Vagina (tissue), 2 donors: Measurements from ENCODE around the gene LRMDA. TPM values are rescaled to one million over a fixed set of nuclear protein-coding genes. Genes with fewer than 3 reads are reported as not detected.

ENCODE experiments used
- DNase-seq, 2 donors: peaks; one replicate each; pipeline ENCODE4 v3.0.0-alpha.2; 2017; ENCODE audit errors: extremely low spot score in 2 of 2
- H3K27ac ChIP-seq: fragments of 200-600 bp; sonication (generic); one replicate; pipeline ENCODE4 v1.5.1; 2019
- H3K27me3 ChIP-seq: fragments of 200-600 bp; sonication (generic); one replicate; pipeline ENCODE4 v1.5.1; 2019
- H3K36me3 ChIP-seq, 2 donors: fragments of 200-600 bp; sonication (generic); one replicate each; pipeline ENCODE4 v1.5.1; 2017 to 2019
- H3K4me1 ChIP-seq: fragments of 200-600 bp; sonication (generic); one replicate; pipeline ENCODE4 v1.5.1; 2019
- H3K4me3 ChIP-seq, 2 donors: fragments of 200-600 bp; sonication (generic); 1 replicate in 1 of 2; 2 replicates in 1 of 2; pipeline ENCODE4 v1.5.1; 2016 to 2019
- H3K9me3 ChIP-seq: fragments of 200-600 bp; sonication (generic); one replicate; pipeline ENCODE4 v1.5.1; 2019
- POLR2A ChIP-seq, 2 donors: fragments of 450-650 bp; IDR thresholded peaks; one replicate each; pipeline ENCODE4 v1.6.1; 2017; ENCODE audit warnings: antibody characterized with exemption in 2 of 2, mild to moderate bottlenecking in 2 of 2, moderate library complexity in 2 of 2
- POLR2AphosphoS5 ChIP-seq, 2 donors: sonication (generic); formaldehyde crosslinking; IDR thresholded peaks; one replicate each; pipeline ENCODE4 v1.9.0; 2017; ENCODE audit warnings: antibody characterized with exemption in 2 of 2, mild to moderate bottlenecking in 2 of 2, low read depth in 1 of 2; ENCODE audit not compliant: insufficient read depth in 1 of 2
- intact Hi-C: fragments of 100-400 bp; cut with DNase I; formaldehyde crosslinking; loops from one replicate; pipeline ENCODE4 v1.15.1; 2023
- total RNA-seq: library from RNA; depleted of rRNA; stranded (reverse); fragments of >200 nt; gene quantifications from one replicate; pipeline ENCODE4 v1.2.3, GENCODE V29; 2016
- TF ChIP-seq, protein P1 (sequence below), 3 experiments: fragments of 450-650 bp in 2 of 3; fragments of 200-600 bp in 1 of 3; sonication (generic) in 1 of 3; IDR thresholded peaks; one replicate each; pipeline ENCODE4 v1.5.1; 2017 to 2019; ENCODE audit warnings: antibody characterized with exemption in 3 of 3, mild to moderate bottlenecking in 2 of 3, moderate library complexity in 2 of 3

Gene LRMDA
- total RNA-seq, 1 donor from 2014 or later, result 22.6 TPM

DNA sequence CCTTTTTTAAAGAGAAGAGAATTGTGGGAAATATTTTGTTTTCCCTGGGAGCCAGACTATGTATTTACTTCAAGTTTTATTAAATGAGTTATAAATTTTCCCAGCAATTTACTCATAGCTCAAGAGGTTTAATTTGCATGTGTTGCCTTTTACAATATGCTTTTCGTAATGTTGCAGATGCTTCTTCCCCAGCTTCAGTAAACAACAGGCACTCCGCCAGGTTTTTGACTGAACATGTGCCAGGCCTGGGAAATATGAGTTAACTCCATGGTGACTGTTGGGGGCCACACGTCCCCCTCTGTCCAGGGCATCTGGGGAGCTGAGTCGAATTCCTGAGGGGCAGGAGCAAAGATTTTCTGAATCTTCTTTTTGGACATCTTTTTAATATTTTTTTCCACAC is 545.7 kb downstream of the LRMDA start:
- intact Hi-C loops, result no loop called here

DNA sequence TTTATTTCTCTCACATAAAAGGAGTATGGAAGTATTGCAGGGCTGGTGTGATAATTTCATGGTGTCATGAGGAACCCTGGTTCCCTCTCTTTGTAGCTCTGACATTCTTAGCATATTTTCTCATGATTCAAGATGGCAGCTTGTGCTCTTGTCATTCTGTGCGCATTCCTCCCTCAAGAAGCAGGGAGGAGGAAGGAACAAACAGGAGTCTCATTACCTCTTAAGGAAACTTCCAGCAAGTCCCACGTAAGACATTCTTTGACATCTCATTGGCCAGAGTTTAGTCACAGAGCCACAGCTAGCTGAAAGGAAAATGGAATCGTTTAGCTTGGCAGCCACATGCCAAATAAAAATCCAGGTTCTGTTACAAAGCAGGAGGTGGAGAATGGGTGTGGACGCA is 546.8 kb downstream of the LRMDA start:
- no peak for DNase-seq
- TF ChIP-seq POLR2A (IDR thresholded peaks at IDR 0.05), result no peak
- TF ChIP-seq, protein P1, sequence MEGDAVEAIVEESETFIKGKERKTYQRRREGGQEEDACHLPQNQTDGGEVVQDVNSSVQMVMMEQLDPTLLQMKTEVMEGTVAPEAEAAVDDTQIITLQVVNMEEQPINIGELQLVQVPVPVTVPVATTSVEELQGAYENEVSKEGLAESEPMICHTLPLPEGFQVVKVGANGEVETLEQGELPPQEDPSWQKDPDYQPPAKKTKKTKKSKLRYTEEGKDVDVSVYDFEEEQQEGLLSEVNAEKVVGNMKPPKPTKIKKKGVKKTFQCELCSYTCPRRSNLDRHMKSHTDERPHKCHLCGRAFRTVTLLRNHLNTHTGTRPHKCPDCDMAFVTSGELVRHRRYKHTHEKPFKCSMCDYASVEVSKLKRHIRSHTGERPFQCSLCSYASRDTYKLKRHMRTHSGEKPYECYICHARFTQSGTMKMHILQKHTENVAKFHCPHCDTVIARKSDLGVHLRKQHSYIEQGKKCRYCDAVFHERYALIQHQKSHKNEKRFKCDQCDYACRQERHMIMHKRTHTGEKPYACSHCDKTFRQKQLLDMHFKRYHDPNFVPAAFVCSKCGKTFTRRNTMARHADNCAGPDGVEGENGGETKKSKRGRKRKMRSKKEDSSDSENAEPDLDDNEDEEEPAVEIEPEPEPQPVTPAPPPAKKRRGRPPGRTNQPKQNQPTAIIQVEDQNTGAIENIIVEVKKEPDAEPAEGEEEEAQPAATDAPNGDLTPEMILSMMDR (IDR thresholded peaks at IDR 0.05), result no peak
- TF ChIP-seq POLR2AphosphoS5 (IDR thresholded peaks at IDR 0.05; ENCODE audit: insufficient read depth in 1 of 2, low read depth in 1 of 2), result no peak
- intact Hi-C loops, result no loop called here
- H3K9me3 ChIP-seq, result no peaks in the 10 kb centered on the region
- H3K27me3 ChIP-seq, result no peaks in the 10 kb centered on the region
- H3K4me1 ChIP-seq, result peaks cover 10% of the 10 kb centered on the region
- H3K4me3 ChIP-seq, result no peak overlapping the region
- no peaks in the 10 kb centered on the region for H3K36me3 ChIP-seq
- no peak overlapping the region for H3K27ac ChIP-seq

More for the DNA sequence above, 545.7 kb downstream of the LRMDA start:
- H3K4me3 ChIP-seq, result no peak overlapping the region
- no peak for DNase-seq
- peaks cover 19% of the 10 kb centered on the region for H3K4me1 ChIP-seq
- H3K36me3 ChIP-seq, result no peaks in the 10 kb centered on the region
- H3K27me3 ChIP-seq, result no peaks in the 10 kb centered on the region
- TF ChIP-seq POLR2AphosphoS5 (IDR thresholded peaks at IDR 0.05; ENCODE audit: insufficient read depth in 1 of 2, low read depth in 1 of 2), result no peak
- no peaks in the 10 kb centered on the region for H3K9me3 ChIP-seq
- peak overlapping the region; percentile 28 for H3K27ac ChIP-seq

DNA sequence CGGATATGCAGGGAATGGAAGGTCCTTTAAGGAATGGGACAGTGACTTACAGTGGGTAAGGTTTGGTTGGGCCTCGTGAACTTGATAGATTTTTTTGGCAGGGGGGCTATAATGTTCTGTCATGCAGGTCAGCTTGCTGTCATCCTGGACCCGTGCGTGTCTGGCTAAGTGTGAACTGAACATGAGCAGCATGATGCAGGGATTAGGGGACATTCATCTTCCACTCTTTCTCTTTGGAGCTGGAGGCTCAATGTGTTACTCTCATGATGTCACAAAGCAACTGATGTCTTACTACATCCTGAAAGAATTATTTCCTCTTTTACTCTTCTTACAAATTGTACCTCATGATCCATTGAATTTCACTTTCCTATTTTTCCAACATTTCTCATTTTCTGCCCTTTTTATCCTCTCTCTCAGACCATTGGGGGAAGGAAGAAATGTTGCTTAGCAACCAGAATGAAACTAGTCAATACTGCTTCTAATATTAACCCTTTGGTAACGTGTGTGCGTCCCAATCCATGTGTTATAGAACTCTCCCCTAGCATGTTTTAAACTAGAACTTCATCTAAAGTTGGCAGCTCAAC is 549.1 kb downstream of the LRMDA start:
- H3K9me3 ChIP-seq, result no peaks in the 10 kb centered on the region
- H3K36me3 ChIP-seq, result no peaks in the 10 kb centered on the region
- H3K27me3 ChIP-seq, result no peaks in the 10 kb centered on the region
- intact Hi-C loops, result no loop called here
- TF ChIP-seq, protein P1 (IDR thresholded peaks at IDR 0.05), result no peak
- no peak for TF ChIP-seq POLR2A (IDR thresholded peaks at IDR 0.05)
- no peak for TF ChIP-seq POLR2AphosphoS5 (IDR thresholded peaks at IDR 0.05; ENCODE audit: insufficient read depth in 1 of 2, low read depth in 1 of 2)
- H3K27ac ChIP-seq, result no peak overlapping the region
- DNase-seq, result no peak
- H3K4me3 ChIP-seq, result no peak overlapping the region
- H3K4me1 ChIP-seq, result peaks cover 10% of the 10 kb centered on the region

DNA sequence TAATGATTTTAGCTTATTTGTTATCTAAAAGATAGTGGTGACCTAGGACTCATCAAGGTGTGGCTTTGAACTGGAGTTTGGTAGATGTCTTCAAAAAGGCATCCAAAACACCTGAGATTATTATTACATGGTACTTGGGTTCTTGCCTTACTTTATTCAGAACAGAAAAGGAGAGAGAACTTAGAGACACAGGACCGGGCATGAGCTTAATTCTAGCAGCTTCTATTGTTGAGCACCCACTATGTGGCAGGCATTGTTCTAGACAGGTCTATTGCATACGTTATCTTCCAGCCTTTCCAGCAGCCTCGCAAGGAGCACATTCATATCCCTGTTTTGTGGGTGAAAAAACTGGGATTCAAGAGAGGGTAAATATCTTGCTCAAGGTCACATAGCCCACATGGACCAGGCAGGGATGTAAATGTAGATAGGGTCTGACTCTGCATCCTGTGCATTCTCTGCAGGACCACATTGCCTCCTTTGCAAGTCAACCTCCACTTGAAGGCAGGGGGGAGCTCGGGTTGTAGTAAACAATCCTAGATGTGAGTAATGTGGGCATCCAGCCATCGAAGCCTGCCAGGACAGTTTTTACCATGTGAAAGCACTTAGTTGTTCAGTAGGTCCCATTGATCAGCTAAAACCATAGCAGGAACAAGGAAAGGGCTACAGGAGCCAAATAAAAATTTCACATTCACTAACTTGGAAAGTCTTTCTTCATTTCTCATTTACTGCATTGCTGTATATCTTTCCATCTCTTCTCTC is 551.4 kb downstream of the LRMDA start:
- intact Hi-C loops, result no loop called here
- TF ChIP-seq, protein P1 (IDR thresholded peaks at IDR 0.05), result no peak
- TF ChIP-seq POLR2AphosphoS5 (IDR thresholded peaks at IDR 0.05; ENCODE audit: insufficient read depth in 1 of 2, low read depth in 1 of 2) (no peak), POLR2A (IDR thresholded peaks at IDR 0.05) (no peak)
- no peaks in the 10 kb centered on the region for H3K9me3 ChIP-seq

DNA sequence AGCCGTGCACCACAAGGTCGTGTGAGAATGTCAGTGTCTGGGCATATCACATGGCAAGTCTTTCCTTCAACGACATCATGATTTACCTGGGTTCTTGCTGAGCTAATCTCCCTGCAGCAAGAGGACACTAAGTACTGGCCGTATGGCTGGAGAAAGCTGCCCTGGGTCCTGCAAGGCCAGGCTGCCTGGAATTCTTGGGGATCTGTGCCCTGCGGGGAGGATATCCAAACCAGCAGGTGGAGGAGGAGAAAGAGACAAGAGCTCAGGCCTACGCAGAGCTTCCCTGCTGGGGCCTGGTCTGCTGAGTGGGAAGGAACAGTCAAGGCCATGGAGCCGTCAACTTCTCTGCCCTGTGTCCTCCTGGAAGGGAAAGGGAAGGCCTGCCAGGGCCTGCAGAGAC is 552.6 kb downstream of the LRMDA start:
- intact Hi-C loops, result no loop called here
- H3K4me1 ChIP-seq, result no peaks in the 10 kb centered on the region
- no peak for DNase-seq
- H3K9me3 ChIP-seq, result no peaks in the 10 kb centered on the region
- no peak overlapping the region for H3K4me3 ChIP-seq
- H3K27ac ChIP-seq, result no peak overlapping the region
- H3K36me3 ChIP-seq, result no peaks in the 10 kb centered on the region
- H3K27me3 ChIP-seq, result no peaks in the 10 kb centered on the region
- TF ChIP-seq POLR2AphosphoS5 (IDR thresholded peaks at IDR 0.05; ENCODE audit: insufficient read depth in 1 of 2, low read depth in 1 of 2) (no peak), POLR2A (IDR thresholded peaks at IDR 0.05) (no peak)
- TF ChIP-seq, protein P1 (IDR thresholded peaks at IDR 0.05), result no peak

More for the DNA sequence above, 551.4 kb downstream of the LRMDA start:
- H3K27ac ChIP-seq, result no peak overlapping the region
- H3K4me3 ChIP-seq, result no peak overlapping the region
- H3K4me1 ChIP-seq, result peaks cover 2% of the 10 kb centered on the region
- no peak for DNase-seq
- no peaks in the 10 kb centered on the region for H3K27me3 ChIP-seq
- H3K36me3 ChIP-seq, result no peaks in the 10 kb centered on the region
